GM20000 (cell line): ENCODE data around the gene GDPD3.

ENCODE experiments used
- DNase-seq: peaks from one replicate; pipeline ENCODE4 v3.0.0; 2012; ENCODE audit warnings: low spot score
- TF ChIP-seq, protein P1 (sequence below): IDR thresholded peaks from 2 replicates; pipeline ENCODE4 v1.5.1; 2012; ENCODE audit warnings: mild to moderate bottlenecking, control low read depth; ENCODE audit errors: extremely low read depth, missing control alignments

Gene GDPD3

DNA sequence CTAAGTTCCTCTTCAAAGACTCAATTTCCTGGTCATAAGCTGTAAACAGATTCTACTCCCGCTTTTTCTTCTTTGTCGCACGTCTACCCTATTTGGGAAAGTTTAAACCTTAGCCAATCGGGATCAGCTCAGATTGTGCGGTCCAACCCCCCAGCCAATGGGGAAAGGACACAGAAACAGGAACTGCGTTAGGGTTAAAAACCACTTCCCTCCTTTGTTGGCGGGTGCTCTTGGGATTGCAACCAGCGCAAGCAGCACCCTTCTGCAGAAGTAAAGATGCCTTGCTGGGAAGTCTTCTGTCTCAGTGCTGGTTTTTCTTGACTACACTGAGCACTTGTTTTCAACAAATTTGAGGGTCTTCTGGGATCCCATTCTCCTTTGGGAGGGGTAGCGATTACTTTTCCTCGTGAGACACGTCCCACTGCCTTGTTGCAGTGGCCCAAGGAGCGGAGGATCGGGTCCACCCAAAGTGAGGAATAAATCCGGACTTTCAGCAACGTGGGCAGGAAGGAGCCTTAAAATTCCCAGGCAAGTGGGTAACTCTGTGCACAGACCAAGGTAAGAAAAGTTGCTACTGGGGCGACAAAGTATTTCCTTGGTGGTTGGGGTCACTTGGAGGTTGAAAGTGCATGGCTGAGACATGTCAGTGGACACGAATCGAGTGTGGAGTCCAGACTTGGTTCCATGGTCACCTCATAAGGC is 16.3 kb downstream of the GDPD3 start:
- TF ChIP-seq, protein P1, sequence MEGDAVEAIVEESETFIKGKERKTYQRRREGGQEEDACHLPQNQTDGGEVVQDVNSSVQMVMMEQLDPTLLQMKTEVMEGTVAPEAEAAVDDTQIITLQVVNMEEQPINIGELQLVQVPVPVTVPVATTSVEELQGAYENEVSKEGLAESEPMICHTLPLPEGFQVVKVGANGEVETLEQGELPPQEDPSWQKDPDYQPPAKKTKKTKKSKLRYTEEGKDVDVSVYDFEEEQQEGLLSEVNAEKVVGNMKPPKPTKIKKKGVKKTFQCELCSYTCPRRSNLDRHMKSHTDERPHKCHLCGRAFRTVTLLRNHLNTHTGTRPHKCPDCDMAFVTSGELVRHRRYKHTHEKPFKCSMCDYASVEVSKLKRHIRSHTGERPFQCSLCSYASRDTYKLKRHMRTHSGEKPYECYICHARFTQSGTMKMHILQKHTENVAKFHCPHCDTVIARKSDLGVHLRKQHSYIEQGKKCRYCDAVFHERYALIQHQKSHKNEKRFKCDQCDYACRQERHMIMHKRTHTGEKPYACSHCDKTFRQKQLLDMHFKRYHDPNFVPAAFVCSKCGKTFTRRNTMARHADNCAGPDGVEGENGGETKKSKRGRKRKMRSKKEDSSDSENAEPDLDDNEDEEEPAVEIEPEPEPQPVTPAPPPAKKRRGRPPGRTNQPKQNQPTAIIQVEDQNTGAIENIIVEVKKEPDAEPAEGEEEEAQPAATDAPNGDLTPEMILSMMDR: no peak
- no peak for DNase-seq

DNA sequence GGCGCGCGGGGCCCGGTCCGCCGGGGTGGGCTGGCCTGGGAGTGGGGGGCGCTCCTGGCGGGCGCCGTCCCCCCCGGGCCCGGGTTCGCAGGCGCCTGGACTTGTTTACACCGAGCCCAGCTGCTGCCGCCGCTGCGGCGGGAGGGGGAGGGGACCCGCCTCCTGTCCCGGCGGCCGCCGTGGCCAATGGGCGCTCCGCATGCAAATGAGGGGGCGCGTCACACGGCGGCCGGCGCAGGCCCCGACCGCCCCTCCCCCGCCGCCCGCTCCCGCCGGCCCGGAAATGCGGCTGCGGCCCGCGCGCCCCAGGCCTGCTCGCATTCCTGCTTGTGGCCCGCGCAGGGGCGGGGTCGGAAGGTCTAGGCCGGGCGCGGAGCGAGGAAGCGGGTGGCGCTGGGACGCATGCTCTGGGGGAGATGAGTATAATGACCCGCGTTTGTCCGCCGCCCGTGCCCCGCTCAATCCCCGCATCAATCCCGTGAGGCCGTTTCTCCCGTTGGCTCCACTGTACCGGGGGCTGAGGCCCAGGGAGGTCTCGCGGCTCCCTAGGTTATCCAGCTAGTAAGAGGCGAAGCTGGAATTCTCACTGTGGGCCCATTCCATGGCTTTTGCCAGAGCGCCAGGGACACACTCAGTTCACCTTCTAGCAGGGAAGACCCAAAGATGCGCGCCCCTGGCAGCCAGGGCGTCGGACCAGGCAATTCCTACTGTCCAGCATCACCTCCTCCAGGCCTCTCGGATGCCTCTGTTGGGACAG is 17.1 kb downstream of the GDPD3 start, which contains the start of gene YPEL3:
Gene YPEL3 (minus strand): TSS at position 109 of the 757 bp plus-strand sequence. CDS start 731 bp downstream, outside the sequence.
- peak; percentile 99 for DNase-seq
- TF ChIP-seq, protein P1: no peak

DNA sequence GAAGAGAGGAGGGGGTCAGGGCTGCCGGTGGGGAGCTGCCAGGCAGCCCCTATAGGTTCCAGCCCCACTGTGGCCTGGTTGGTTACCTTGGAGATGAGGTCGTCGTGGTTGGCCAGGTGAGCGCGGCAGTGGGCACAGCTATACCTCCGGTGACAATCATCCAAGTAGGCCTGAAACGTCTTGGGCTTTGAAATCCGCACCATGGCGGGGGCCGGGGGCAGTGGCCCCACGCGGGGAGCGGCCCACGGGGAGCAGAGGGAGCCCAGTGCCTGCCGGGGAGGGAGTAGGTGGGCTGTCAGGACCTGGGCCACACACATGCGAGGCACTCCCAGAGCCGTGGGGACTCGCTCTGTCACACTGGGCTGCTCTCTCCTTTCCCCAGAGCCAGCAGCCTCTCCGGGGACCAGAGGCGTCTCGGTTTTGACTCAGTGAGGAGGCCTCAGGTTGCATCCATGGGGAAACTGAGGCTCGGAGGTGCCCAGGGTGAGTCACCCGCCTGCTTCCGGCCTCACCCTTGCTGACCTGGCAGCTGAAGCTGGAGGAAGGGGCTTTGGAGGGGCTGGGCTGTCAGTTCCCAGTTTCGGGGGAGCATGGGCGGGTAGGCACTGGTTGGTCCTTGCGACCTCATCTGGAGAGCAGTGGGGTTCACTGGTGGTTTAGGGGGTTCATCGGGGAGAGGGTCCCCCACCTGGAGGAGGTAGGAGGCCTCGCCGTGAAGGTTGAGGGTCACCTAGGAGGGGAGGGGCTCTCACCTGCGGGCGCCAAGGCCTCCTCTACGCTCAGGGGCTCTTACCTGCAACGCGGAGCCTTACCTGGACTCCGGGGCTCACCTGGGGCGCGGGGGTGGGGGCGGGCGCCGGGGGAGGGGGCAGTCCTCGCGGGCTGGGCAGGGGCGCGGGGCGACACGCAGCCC is 17.9 kb downstream of the GDPD3 start:
- TF ChIP-seq, protein P1: no peak
- DNase-seq: peak; percentile 51

DNA sequence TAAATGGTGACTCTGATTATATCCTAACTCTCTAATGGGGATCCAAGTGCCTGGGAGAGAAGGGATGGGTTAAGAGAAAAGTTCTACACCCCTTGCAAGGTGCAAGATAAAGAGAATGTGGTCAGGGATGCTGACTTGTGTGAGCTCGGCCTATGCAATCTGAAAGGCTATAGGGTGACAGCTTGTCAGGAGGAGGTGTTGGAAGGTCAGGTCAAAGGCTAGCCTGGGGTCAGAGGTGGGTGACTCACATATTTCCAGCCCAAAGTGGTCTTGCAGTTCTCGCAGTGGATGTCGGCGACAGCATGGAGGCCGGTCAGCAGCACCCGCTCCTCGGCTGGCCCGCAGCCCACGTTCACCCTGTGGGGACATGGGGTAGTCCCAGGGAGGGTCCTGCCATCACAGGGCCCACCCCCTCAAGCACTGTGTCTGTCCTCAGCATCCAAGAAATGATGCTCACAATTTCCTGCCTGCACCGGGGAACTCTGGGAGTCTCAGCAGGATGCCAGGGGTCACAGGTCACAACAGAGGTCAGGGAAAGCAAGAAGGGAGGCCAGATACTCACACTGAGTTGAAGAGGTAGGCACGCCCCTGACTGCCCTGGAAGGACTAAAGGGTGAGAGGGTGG is 18.7 kb downstream of the GDPD3 start:
- no peak for DNase-seq

DNA sequence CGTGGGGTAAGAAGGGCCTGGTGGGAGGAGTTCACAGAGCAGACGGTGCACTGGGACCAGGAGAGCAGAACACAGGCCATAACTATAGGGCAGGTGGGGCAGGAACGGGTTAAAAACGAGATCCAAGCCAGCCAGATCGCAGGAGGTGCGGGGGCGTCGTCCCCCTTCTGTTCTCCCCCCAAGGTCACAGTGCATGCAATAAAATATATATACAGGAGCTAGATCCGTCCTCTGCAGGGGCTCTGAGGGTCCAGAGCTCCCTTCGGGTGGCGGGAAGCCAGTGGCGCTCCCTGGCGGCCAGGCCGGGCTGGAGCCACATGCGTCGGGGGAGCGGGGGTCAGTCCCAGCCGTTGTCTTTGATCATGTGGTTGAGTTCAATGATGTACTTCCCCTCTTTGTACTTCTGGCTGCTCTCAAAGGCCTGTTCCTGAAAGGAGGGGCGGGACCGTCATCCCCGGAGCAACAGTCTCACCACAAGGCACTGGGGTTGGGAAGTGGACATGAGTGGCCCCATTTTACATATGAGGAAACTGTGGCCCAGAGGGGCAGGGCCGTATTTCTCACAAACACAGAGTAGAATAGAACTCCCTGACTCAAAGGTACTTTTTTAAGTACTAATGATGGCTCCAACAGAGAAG is 20.8 kb downstream of the GDPD3 start:
- DNase-seq: peak; percentile 95
- TF ChIP-seq, protein P1: peak; percentile 98

More for the DNA sequence above, 18.7 kb downstream of the GDPD3 start:
- TF ChIP-seq, protein P1: no peak

DNA sequence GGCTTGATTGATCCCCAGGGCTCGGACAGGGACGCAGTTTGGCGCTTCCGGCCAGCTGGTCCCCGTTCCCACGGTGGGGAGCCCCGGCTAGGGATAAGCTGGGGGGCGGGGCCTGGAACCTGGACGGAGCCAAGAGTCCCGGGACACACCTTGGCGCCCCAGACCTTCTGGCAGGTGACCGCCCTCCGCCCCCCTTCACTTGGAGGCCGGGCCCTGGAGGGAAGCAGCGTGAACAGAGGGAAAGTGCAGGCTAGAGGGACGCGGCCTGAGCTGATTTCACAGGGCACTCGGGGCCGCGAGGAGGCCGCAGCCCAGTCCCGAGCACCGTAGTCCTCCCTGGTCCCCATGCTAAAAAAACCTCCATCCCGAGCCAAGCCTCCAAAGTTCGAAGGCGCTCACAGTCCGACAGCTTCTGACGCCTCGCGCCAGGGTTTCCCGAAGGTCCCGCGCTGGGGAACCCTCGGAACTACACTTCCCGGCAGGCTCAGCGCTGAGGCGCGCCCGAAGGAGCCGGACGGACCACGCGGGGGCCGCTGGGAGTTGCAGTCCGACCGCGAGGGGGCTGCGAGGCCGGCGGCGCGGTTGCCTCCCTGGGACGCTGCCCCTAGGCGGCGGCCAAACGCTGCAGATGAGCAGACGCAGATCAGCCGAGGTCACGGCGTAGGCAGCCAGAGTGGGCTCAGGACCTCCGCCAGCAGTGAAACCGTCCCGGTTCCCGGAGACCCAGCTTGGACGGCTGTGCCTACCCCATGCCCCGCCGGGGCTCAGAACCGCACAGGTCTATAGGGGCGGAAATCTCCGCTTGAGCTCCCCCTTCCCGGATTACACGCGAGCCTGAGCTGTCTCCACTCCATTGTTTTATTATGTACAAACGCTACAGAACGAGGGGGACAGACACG is 21.6 kb downstream of the GDPD3 start, which contains the start of gene TBX6:
Gene TBX6 (minus strand): TSS at position 451 of the 899 bp plus-strand sequence. CDS start 731 bp downstream, outside the sequence.
- TF ChIP-seq, protein P1: peak; percentile 89
- peak; percentile 95 for DNase-seq
